Adrenal gland (tissue), 12 donors: ENCODE data around the gene S1PR4. TPM values are rescaled to one million over a fixed set of nuclear protein-coding genes. Genes with fewer than 3 reads are reported as not detected.

Experiments used
- DNase-seq, 7 donors: peaks; one replicate each; pipeline ENCODE4 v3.0.0-alpha.2; 2019 to 2020
- H3K27ac ChIP-seq, 5 donors: fragments of 200-600 bp; sonication (generic) in 4 of 5; 1 replicate in 3 of 5; 2 replicates in 2 of 5; pipeline versions ENCODE4 v1.5.1 to v1.8.0; 2016 to 2020; ENCODE audit warnings: mild to moderate bottlenecking in 1 of 5
- H3K27me3 ChIP-seq: fragments of 200-600 bp; 2 replicates; pipeline ENCODE4 v1.8.0; 2021
- H3K36me3 ChIP-seq, 2 donors: fragments of 200-600 bp; replicated peaks in 1 of 2; 1 replicate in 1 of 2; 2 replicates in 1 of 2; pipeline versions ENCODE4 v1.5.1 to v1.8.0; 2018 to 2022
- H3K4me1 ChIP-seq, 2 donors: fragments of 200-600 bp; replicated peaks in 1 of 2; 1 replicate in 1 of 2; 2 replicates in 1 of 2; pipeline versions ENCODE4 v1.5.1 to v1.8.0; 2018 to 2021
- H3K4me3 ChIP-seq, 4 donors: fragments of 200-600 bp; sonication (generic) in 3 of 4; one replicate each; pipeline ENCODE4 v1.5.1; 2016 to 2018
- H3K9me3 ChIP-seq, 3 donors: fragments of 200-600 bp; sonication (generic) in 1 of 3; replicated peaks in 1 of 3; 1 replicate in 2 of 3; 2 replicates in 1 of 3; pipeline versions ENCODE4 v1.5.1 to v1.8.0; 2016 to 2021
- POLR2A ChIP-seq, 2 donors: fragments of 450-650 bp; IDR thresholded peaks; one replicate each; pipeline ENCODE4 v1.6.1; 2017; ENCODE audit warnings: antibody characterized with exemption in 2 of 2, mild to moderate bottlenecking in 2 of 2, moderate library complexity in 1 of 2
- WGBS, 4 donors: extraction: QIAGEN DNeasy Blood & Tissue Kit in 2 of 4; methylation state at CpG; one replicate each; pipeline versions ENCODE4 v1.1.5 to v1.1.7; 2013 to 2017; 5-methylcytosine and 5-hydroxymethylcytosine counted together
- intact Hi-C, 2 donors: fragments of 100-400 bp; cut with DNase I; formaldehyde crosslinking; loops; one replicate each; pipeline versions ENCODE4 v1.14.1 to v1.15.0; 2022 to 2023
- polyA plus RNA-seq, 3 donors: library from polyadenylated mRNA; stranded (reverse); fragments of 200-250 nt in 2 of 3; fragments of 350-450 nt in 1 of 3; fragmentation: Illumina TruSeq in 1 of 3; extraction: RNeasy Lipid Tissue Mini Kit (QIAGEN cat#74804) in 1 of 3; gene quantifications; one replicate each; pipeline ENCODE4 v1.2.3, GENCODE V29; 2013 to 2014
- total RNA-seq, 9 donors: library from RNA; depleted of rRNA in 4 of 9; stranded (reverse); fragments of >200 nt in 4 of 9; fragments of 120-200 nt in 1 of 9; fragmentation: NEBNext Ultra II Directional in 1 of 9; extraction: Animal tissue kit (Norgen Biotek cat#: 25700) in 1 of 9; gene quantifications; one replicate each; pipeline versions ENCODE4 v1.1.0 to v1.2.4, GENCODE V29; 2013 to 2023
- TF ChIP-seq, protein P1 (sequence below), 6 experiments: fragments of 450-650 bp in 4 of 6; fragments of 200-600 bp in 2 of 6; sonication (generic) in 1 of 6; IDR thresholded peaks; 1 replicate in 5 of 6; 2 replicates in 1 of 6; pipeline versions ENCODE4 v1.5.1 to v1.8.0; 2016 to 2021; ENCODE audit warnings: antibody characterized with exemption in 6 of 6, mild to moderate bottlenecking in 2 of 6, moderate library complexity in 1 of 6
- donor health status: healthy with polysubstance abuse.
- donor health status: Bipolar disorder and iron deficiency.
- donor health status: DM: yes; HTN: yes; CAD: no.
- donor health status: DM: no; HTN: no; CAD: no.
- donor health status: DM: no; HTN: no; CAD: no.
- donor health status: DM: yes; HTN: yes; CAD: no.

Gene S1PR4
- total and polyA plus RNA-seq, 12 donors: 0.78 to 5.5 (median 2.2) TPM; not detected in 1

DNA sequence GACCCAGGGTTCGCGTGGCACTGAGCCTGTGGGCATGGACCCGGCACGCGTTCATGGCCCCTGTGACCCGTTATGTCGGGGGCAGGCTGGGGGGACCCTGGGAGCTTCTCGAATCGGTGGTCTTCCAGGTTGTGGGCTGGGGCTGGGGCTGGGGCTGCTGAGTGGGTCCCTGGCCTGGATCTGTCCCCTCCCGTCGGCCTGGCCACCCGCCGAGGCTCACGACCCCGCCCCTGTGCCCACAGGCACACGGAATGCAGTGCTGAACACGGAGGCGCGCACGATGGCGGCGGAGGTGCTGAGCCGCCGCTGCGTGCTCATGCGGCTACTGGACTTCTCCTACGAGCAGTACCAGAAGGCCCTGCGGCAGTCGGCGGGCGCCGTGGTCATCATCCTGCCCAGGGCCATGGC, 13.7 kb downstream of the S1PR4 start:
- no peaks in the 10 kb centered on the region for H3K9me3 ChIP-seq
- DNase-seq: no peak
- H3K4me1 ChIP-seq: peaks cover 26 to 40% of the 10 kb centered on the region in 2 donors
- H3K4me3 ChIP-seq: no peak overlapping the region
- intact Hi-C loops: no loop called here
- H3K27ac ChIP-seq: no peak overlapping the region
- H3K27me3 ChIP-seq: no peaks in the 10 kb centered on the region
- TF ChIP-seq, protein P1, sequence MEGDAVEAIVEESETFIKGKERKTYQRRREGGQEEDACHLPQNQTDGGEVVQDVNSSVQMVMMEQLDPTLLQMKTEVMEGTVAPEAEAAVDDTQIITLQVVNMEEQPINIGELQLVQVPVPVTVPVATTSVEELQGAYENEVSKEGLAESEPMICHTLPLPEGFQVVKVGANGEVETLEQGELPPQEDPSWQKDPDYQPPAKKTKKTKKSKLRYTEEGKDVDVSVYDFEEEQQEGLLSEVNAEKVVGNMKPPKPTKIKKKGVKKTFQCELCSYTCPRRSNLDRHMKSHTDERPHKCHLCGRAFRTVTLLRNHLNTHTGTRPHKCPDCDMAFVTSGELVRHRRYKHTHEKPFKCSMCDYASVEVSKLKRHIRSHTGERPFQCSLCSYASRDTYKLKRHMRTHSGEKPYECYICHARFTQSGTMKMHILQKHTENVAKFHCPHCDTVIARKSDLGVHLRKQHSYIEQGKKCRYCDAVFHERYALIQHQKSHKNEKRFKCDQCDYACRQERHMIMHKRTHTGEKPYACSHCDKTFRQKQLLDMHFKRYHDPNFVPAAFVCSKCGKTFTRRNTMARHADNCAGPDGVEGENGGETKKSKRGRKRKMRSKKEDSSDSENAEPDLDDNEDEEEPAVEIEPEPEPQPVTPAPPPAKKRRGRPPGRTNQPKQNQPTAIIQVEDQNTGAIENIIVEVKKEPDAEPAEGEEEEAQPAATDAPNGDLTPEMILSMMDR (IDR thresholded peaks at IDR 0.05): no peak
- TF ChIP-seq POLR2A (IDR thresholded peaks at IDR 0.05): no peak
- WGBS, 4 donors: 94 to 98% (median 94%) methylated on average over 16 to 32 of the region's 32 CpGs; no CpG with 5 or more reads in 1 of the 4 donors
- H3K36me3 ChIP-seq: peaks cover 0 to 8% of the 10 kb centered on the region in 2 donors

DNA sequence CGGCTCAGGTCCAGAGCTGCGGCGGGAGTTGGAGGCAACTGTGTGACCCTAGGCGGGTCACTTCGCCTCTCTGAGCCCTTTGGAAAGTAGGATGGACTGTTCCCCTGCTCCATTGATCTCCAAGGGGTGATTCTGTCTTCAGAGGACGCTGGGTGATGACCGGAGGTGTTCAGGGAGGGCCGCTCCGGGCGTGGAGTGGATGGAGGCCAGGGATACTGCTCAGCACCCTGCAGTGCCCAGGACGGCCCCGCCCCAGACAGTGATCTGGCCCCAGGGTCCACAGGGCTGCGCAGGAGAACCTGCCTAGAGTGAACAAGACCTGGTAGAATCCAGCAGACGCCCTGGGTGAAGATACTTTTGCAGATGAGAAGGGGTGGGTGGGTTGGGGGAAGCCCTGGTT, 14.1 kb downstream of the S1PR4 start:
- Histone ChIP-seq H3K27me3 (no peaks in the 10 kb centered on the region), H3K27ac (no peak overlapping the region), H3K4me1 (peaks cover 21 to 35% of the 10 kb centered on the region in 2 donors), H3K9me3 (no peaks in the 10 kb centered on the region), H3K36me3 (peaks cover 0 to 8% of the 10 kb centered on the region in 2 donors), H3K4me3 (no peak overlapping the region)
- no peak for DNase-seq
- WGBS, 4 donors: 92 to 94% (median 92%) methylated on average over 9 to 14 of the region's 14 CpGs
- TF ChIP-seq, protein P1 (IDR thresholded peaks at IDR 0.05): no peak
- TF ChIP-seq POLR2A (IDR thresholded peaks at IDR 0.05): no peak
- intact Hi-C loops: no loop called here

- Histone ChIP-seq H3K27me3 (no peaks in the 10 kb centered on the region), H3K4me3 (no peak overlapping the region), H3K36me3 (peaks cover 0 to 8% of the 10 kb centered on the region in 2 donors), H3K9me3 (no peaks in the 10 kb centered on the region), H3K27ac (no peak overlapping the region), H3K4me1 (peaks cover 21 to 27% of the 10 kb centered on the region in 2 donors)
- TF ChIP-seq POLR2A (IDR thresholded peaks at IDR 0.05): no peak
- TF ChIP-seq, protein P1 (IDR thresholded peaks at IDR 0.05): no peak
- no peak for DNase-seq
- WGBS, 4 donors: 81 to 87% (median 83%) methylated on average over 19 to 40 of the region's 40 CpGs
- intact Hi-C loops: no loop called here
Measured at GRCh38 chr19:3193256-3194105, 14.9 kb downstream of the S1PR4 start.

DNA sequence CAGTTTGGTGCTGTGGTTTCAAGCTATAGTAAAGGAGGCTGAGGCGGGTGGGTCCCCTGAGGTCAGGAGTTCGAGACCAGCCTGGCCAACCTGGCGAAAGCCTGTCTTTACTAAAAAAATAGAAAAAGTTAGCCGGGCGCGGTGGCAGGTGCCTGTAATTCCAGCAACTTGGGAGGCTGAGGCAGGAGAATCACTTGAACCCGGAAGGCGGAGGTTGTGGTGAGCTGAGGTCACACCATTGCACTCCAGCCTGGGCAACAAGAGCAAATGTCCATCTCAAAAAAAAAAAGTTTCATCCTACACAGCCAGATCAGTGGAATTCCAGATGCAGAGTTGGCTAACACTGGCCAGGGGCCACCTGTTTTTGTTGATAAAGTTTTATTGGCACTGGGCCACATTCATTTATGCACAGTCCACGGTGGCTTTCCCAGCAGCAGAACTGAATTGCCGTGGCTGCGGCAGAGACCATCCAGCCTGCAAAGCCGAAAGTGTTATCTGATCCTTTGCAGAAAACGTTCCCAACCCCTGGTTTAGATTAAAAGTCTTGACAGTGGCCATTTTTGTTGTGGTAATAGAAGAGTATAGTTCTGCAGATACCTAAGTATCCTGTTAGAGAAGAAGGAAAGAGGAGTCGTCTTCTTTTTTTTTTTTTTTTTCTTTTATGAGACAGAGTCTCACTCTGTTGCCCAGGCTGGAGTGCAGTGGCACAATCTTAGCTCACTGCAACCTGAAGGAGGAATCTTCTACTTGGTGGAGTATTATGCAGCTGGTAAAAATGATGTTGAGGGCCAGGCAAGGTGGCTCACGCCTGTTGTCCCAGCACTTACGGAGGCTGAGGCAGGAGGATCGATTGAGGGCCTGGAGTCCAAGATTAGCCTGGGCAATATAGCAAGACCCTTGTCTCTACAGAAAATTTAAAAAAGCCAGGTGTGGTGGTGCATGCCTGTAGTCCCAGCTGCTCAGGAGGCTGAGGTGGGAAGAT, 15.8 kb downstream of the S1PR4 start:
- Histone ChIP-seq H3K27ac (no peak overlapping the region), H3K4me1 (peaks cover 20 to 21% of the 10 kb centered on the region in 2 donors), H3K4me3 (no peak overlapping the region), H3K27me3 (no peaks in the 10 kb centered on the region), H3K9me3 (no peaks in the 10 kb centered on the region), H3K36me3 (peaks cover 0 to 16% of the 10 kb centered on the region in 2 donors)
- intact Hi-C loops: no loop called here
- TF ChIP-seq, protein P1 (IDR thresholded peaks at IDR 0.05): no peak
- no peak for TF ChIP-seq POLR2A (IDR thresholded peaks at IDR 0.05)
- DNase-seq: no peak
- 92 to 95% (median 93%) methylated on average over 17 of the region's 17 CpGs for WGBS, 4 donors
